Neural cell (in vitro differentiated cells): ENCODE measurements around the gene AP3M1. TPM values are rescaled to one million over a fixed set of nuclear protein-coding genes. Genes with fewer than 3 reads are reported as not detected.

Experiments used
- H2AFZ ChIP-seq: fragments of 200-600, 300-800 bp; sonication (generic), shearing (Covaris generic); 2 replicates; pipeline ENCODE4 v1.6.0; 2014; ENCODE audit warnings: low read depth, mild to moderate bottlenecking, antibody characterized with exemption, low read length, moderate library complexity
- H3F3A ChIP-seq: fragments of 200-600 bp; shearing (Covaris generic); 2 replicates; pipeline ENCODE4 v1.6.1; 2016; ENCODE audit warnings: mild to moderate bottlenecking, moderate library complexity, mixed read lengths, antibody characterized with exemption, low read length; ENCODE audit not compliant: insufficient read depth, poor library complexity, severe bottlenecking
- H3K27ac ChIP-seq: fragments of 200-600, 300-800 bp; sonication (generic), shearing (Covaris generic); 2 replicates; pipeline ENCODE4 v1.5.1; 2014; ENCODE audit warnings: mild to moderate bottlenecking, low read length, moderate library complexity
- H3K27me3 ChIP-seq: fragments of 300-800, 200-600 bp; sonication (generic), shearing (Covaris generic); 2 replicates; pipeline ENCODE4 v1.6.0; 2014; ENCODE audit warnings: mild to moderate bottlenecking, low read depth, low read length, moderate library complexity; ENCODE audit not compliant: insufficient read depth
- H3K36me3 ChIP-seq: fragments of 300-800, 200-600 bp; sonication (generic), shearing (Covaris generic); 2 replicates; pipeline ENCODE4 v1.5.1; 2014; ENCODE audit warnings: mild to moderate bottlenecking, antibody characterized with exemption, low read length, moderate library complexity; ENCODE audit not compliant: insufficient read depth
- H3K4me2 ChIP-seq: fragments of 300-800, 200-600 bp; sonication (generic), shearing (Covaris generic); 2 replicates; pipeline ENCODE4 v1.6.0; 2014; ENCODE audit warnings: mild to moderate bottlenecking, low read length
- H3K4me3 ChIP-seq: fragments of 300-800, 200-600 bp; sonication (generic), shearing (Covaris generic); 2 replicates; pipeline ENCODE4 v1.5.1; 2014; ENCODE audit warnings: mild to moderate bottlenecking, low read length, moderate library complexity
- H3K79me2 ChIP-seq: fragments of 200-600 bp; shearing (Covaris generic); replicated peaks from 2 replicates; pipeline ENCODE4 v1.6.0; 2014; ENCODE audit warnings: mild to moderate bottlenecking, low read length, moderate library complexity; ENCODE audit not compliant: insufficient read depth
- H3K9ac ChIP-seq: fragments of 300-800, 200-600 bp; sonication (generic), shearing (Covaris generic); 2 replicates; pipeline ENCODE4 v1.6.1; 2016; ENCODE audit warnings: mild to moderate bottlenecking, low read length, mixed read lengths
- H3K9me2 ChIP-seq: fragments of 200-600 bp; shearing (Covaris generic); 2 replicates; pipeline ENCODE4 v1.6.1; 2016; ENCODE audit warnings: mild to moderate bottlenecking, low read length, mixed read lengths; ENCODE audit not compliant: insufficient read depth
- H3K9me3 ChIP-seq: fragments of 200-600, 300-800 bp; sonication (generic), shearing (Covaris generic); 2 replicates; pipeline ENCODE4 v1.6.1; 2016; ENCODE audit warnings: mild to moderate bottlenecking, mixed run types, low read length, moderate library complexity, mixed read lengths
- H4K20me1 ChIP-seq: fragments of 200-600 bp; shearing (Covaris generic); 2 replicates; pipeline ENCODE4 v1.6.1; 2016; ENCODE audit warnings: mild to moderate bottlenecking, mixed run types; ENCODE audit not compliant: insufficient read depth
- CTCF ChIP-seq: fragments of 450-650 bp; IDR thresholded peaks from 2 replicates; pipeline ENCODE4 v1.5.1; 2014; ENCODE audit warnings: antibody characterized with exemption, mild to moderate bottlenecking, moderate library complexity; ENCODE audit not compliant: poor library complexity, severe bottlenecking
- EP300 ChIP-seq: fragments of 450-650 bp; conservative IDR thresholded peaks from 2 replicates; pipeline ENCODE4 v1.6.1; 2014; ENCODE audit warnings: antibody characterized with exemption, mild to moderate bottlenecking, moderate library complexity; ENCODE audit not compliant: poor library complexity, severe bottlenecking
- EZH2 ChIP-seq: fragments of 200-600, 300-800 bp; shearing (Covaris generic), sonication (generic); IDR thresholded peaks from 2 replicates; pipeline ENCODE4 v1.6.1; 2014; ENCODE audit warnings: antibody characterized with exemption, low read length, borderline replicate concordance, mild to moderate bottlenecking; ENCODE audit not compliant: insufficient read depth, poor library complexity, severe bottlenecking
- MXI1 ChIP-seq: fragments of 450-650 bp; conservative IDR thresholded peaks from 2 replicates; pipeline ENCODE4 v1.6.1; 2014; ENCODE audit warnings: antibody characterized with exemption, mild to moderate bottlenecking; ENCODE audit not compliant: poor library complexity, severe bottlenecking
- POLR2AphosphoS5 ChIP-seq: IDR thresholded peaks from 2 replicates; pipeline ENCODE4 v1.6.1; 2012
- RAD21 ChIP-seq: fragments of 450-650 bp; conservative IDR thresholded peaks from 2 replicates; pipeline ENCODE4 v1.6.1; 2014; ENCODE audit warnings: antibody characterized with exemption, mild to moderate bottlenecking, moderate library complexity
- SMC3 ChIP-seq: fragments of 450-650 bp; conservative IDR thresholded peaks from 2 replicates; pipeline ENCODE4 v1.6.1; 2014; ENCODE audit warnings: antibody characterized with exemption, mild to moderate bottlenecking, moderate library complexity; ENCODE audit not compliant: poor library complexity
- TAF1 ChIP-seq: IDR thresholded peaks from 2 replicates; pipeline ENCODE4 v1.6.1; 2012; ENCODE audit warnings: low read depth
- polyA plus RNA-seq: library from polyadenylated mRNA; depleted of rRNA; stranded (reverse); fragments of >200 nt; gene quantifications from 2 replicates; pipeline ENCODE4 v1.2.3, GENCODE V29; 2014
- TF ChIP-seq, protein P1 (sequence below): IDR thresholded peaks from 2 replicates; pipeline ENCODE4 v1.6.1; 2012; ENCODE audit warnings: borderline replicate concordance

AP3M1 gene
- polyA plus RNA-seq, 1 donor from 2014 or later: 26.7 TPM

DNA sequence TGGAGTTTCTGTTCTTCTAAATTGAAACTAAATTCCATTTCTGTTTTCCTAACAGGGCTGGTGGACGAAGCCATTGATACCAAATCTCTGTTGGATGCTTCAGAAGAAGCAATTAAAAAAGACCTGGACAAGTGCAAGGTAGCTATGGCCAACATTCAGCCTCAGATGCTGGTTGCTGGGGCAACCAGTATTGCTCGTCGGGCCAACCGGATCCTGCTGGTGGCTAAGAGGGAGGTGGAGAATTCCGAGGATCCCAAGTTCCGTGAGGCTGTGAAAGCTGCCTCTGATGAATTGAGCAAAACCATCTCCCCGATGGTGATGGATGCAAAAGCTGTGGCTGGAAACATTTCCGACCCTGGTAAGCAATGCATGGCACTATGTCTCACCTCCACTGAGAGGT lies 45.6 kb downstream of the AP3M1 start:
- Histone ChIP-seq H3F3A (no peaks in the 10 kb centered on the region), H4K20me1 (no peaks in the 10 kb centered on the region), H3K27me3 (no peaks in the 10 kb centered on the region), H3K27ac (no peak overlapping the region), H3K36me3 (no peaks in the 10 kb centered on the region), H3K4me3 (no peak overlapping the region), H3K4me2 (no peak overlapping the region), H3K9ac (no peak overlapping the region), H3K79me2 (no peaks in the 10 kb centered on the region), H3K9me2 (no peaks in the 10 kb centered on the region), H2AFZ (no peak overlapping the region), H3K9me3 (no peaks in the 10 kb centered on the region)
- TF ChIP-seq TAF1 (no peak), MXI1 (no peak), EP300 (no peak), EZH2 (no peak), POLR2AphosphoS5 (no peak), CTCF (no peak), SMC3 (no peak), RAD21 (no peak)
- TF ChIP-seq, protein P1, sequence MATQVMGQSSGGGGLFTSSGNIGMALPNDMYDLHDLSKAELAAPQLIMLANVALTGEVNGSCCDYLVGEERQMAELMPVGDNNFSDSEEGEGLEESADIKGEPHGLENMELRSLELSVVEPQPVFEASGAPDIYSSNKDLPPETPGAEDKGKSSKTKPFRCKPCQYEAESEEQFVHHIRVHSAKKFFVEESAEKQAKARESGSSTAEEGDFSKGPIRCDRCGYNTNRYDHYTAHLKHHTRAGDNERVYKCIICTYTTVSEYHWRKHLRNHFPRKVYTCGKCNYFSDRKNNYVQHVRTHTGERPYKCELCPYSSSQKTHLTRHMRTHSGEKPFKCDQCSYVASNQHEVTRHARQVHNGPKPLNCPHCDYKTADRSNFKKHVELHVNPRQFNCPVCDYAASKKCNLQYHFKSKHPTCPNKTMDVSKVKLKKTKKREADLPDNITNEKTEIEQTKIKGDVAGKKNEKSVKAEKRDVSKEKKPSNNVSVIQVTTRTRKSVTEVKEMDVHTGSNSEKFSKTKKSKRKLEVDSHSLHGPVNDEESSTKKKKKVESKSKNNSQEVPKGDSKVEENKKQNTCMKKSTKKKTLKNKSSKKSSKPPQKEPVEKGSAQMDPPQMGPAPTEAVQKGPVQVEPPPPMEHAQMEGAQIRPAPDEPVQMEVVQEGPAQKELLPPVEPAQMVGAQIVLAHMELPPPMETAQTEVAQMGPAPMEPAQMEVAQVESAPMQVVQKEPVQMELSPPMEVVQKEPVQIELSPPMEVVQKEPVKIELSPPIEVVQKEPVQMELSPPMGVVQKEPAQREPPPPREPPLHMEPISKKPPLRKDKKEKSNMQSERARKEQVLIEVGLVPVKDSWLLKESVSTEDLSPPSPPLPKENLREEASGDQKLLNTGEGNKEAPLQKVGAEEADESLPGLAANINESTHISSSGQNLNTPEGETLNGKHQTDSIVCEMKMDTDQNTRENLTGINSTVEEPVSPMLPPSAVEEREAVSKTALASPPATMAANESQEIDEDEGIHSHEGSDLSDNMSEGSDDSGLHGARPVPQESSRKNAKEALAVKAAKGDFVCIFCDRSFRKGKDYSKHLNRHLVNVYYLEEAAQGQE: no peak

DNA sequence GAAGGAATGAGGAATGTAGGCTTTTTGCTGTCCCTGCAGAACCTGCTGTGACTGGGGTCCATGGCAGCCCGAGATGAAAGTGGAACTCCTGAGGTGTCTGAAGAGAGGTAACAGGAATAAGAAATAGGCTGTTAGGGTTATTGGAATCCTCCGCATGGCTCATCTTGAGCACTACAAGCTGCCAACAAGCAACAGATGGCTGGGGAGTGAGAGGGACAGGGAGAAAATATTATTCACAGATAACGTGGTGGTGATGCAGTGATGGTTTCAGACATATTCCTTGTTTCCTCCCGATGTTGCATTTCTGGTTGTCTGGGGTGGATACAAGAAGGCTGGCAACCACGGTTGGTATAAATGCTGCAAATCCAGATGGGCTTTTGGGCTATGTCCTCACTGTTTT lies 46.1 kb downstream of the AP3M1 start:
- no peak overlapping the region for H3K4me3 ChIP-seq

More for the DNA sequence above, 46.1 kb downstream of the AP3M1 start:
- Histone ChIP-seq H3K9ac (no peak overlapping the region), H3K79me2 (no peaks in the 10 kb centered on the region), H3K9me2 (no peaks in the 10 kb centered on the region), H4K20me1 (no peaks in the 10 kb centered on the region), H3K4me2 (no peak overlapping the region), H3K27ac (no peak overlapping the region), H3K36me3 (no peaks in the 10 kb centered on the region), H2AFZ (no peak overlapping the region), H3F3A (no peaks in the 10 kb centered on the region), H3K9me3 (no peaks in the 10 kb centered on the region), H3K27me3 (no peaks in the 10 kb centered on the region)
- TF ChIP-seq EP300 (no peak), POLR2AphosphoS5 (no peak)
- TF ChIP-seq, protein P1: no peak
